ENCODE data around the gene PPP3R1.
"Not testable (repeated sequence)": the region's sequence is repeated elsewhere in the genome, so short reads cannot be mapped to it uniquely, and the experiment has no call there.

PPP3R1 gene

GRCh38 chr2:68193787-68194372 lies 58.5 kb downstream of the PPP3R1 start:
- H3K4me1 Mint-ChIP-seq (ENCODE audit: low read depth) = peaks cover 75% of the 10 kb centered on the region
- H3K36me3 Mint-ChIP-seq (ENCODE audit: low read depth) = peaks cover 4% of the 10 kb centered on the region
- peak overlapping the region; percentile 71 for H3K27ac Mint-ChIP-seq
- no peak overlapping the region for H3K4me3 Mint-ChIP-seq
- H3K27me3 Mint-ChIP-seq = no peaks in the 10 kb centered on the region
- H3K9me3 Mint-ChIP-seq = no peaks in the 10 kb centered on the region

GRCh38 chr2:68193144-68193543 lies 59.2 kb downstream of the PPP3R1 start:
- Mint-ChIP-seq H3K27ac (peak overlapping the region; percentile 85), H3K27me3 (no peaks in the 10 kb centered on the region), H3K4me1 (ENCODE audit: low read depth) (peaks cover 82% of the 10 kb centered on the region)

GRCh38 chr2:68190991-68191731 lies 61.2 kb downstream of the PPP3R1 start:
- H3K4me1 Mint-ChIP-seq (ENCODE audit: low read depth) = peaks cover 80% of the 10 kb centered on the region
- peaks cover 14% of the 10 kb centered on the region for H3K36me3 Mint-ChIP-seq (ENCODE audit: low read depth)
- H3K27me3 Mint-ChIP-seq = no peaks in the 10 kb centered on the region
- no peak overlapping the region for H3K4me3 Mint-ChIP-seq
- H3K27ac Mint-ChIP-seq = peak overlapping the region; percentile 71
- H3K9me3 Mint-ChIP-seq = no peaks in the 10 kb centered on the region

More at GRCh38 chr2:68193144-68193543, 59.2 kb downstream of the PPP3R1 start:
- H3K36me3 Mint-ChIP-seq (ENCODE audit: low read depth) = peaks cover 4% of the 10 kb centered on the region
- H3K4me3 Mint-ChIP-seq = no peak overlapping the region
- no peaks in the 10 kb centered on the region for H3K9me3 Mint-ChIP-seq

- no peaks in the 10 kb centered on the region for H3K27me3 Mint-ChIP-seq
- peaks cover 73% of the 10 kb centered on the region for H3K4me1 Mint-ChIP-seq (ENCODE audit: low read depth)
- H3K27ac Mint-ChIP-seq = peak overlapping the region; percentile 71
- no peak overlapping the region for H3K4me3 Mint-ChIP-seq
- H3K9me3 Mint-ChIP-seq = no peaks in the 10 kb centered on the region
- peaks cover 23% of the 10 kb centered on the region for H3K36me3 Mint-ChIP-seq (ENCODE audit: low read depth)
These were observed 62.1 kb downstream of the PPP3R1 start for GRCh38 chr2:68189991-68190784.

GRCh38 chr2:68188831-68189230 lies 63.5 kb downstream of the PPP3R1 start:
- Mint-ChIP-seq H3K4me3 (peak overlapping the region; percentile 23), H3K27me3 (no peaks in the 10 kb centered on the region), H3K4me1 (ENCODE audit: low read depth) (peaks cover 60% of the 10 kb centered on the region), H3K36me3 (ENCODE audit: low read depth) (peaks cover 28% of the 10 kb centered on the region), H3K27ac (no peak overlapping the region), H3K9me3 (no peaks in the 10 kb centered on the region)

GRCh38 chr2:68187329-68187728 lies 65.0 kb downstream of the PPP3R1 start:
- no peak overlapping the region for H3K4me3 Mint-ChIP-seq
- no peak overlapping the region for H3K27ac Mint-ChIP-seq
- H3K4me1 Mint-ChIP-seq (ENCODE audit: low read depth) = peaks cover 46% of the 10 kb centered on the region
- no peaks in the 10 kb centered on the region for H3K9me3 Mint-ChIP-seq
- peaks cover 41% of the 10 kb centered on the region for H3K36me3 Mint-ChIP-seq (ENCODE audit: low read depth)
- H3K27me3 Mint-ChIP-seq = no peaks in the 10 kb centered on the region

GRCh38 chr2:68185541-68186164 lies 66.7 kb downstream of the PPP3R1 start:
- Mint-ChIP-seq H3K27me3 (no peaks in the 10 kb centered on the region), H3K9me3 (no peaks in the 10 kb centered on the region), H3K36me3 (ENCODE audit: low read depth) (peaks cover 54% of the 10 kb centered on the region), H3K4me3 (no peak overlapping the region), H3K27ac (no peak overlapping the region), H3K4me1 (ENCODE audit: low read depth) (peaks cover 31% of the 10 kb centered on the region)

GRCh38 chr2:68182902-68183301 lies 69.4 kb downstream of the PPP3R1 start:
- H3K27me3 Mint-ChIP-seq = no peaks in the 10 kb centered on the region
- no peaks in the 10 kb centered on the region for H3K9me3 Mint-ChIP-seq
- no peak overlapping the region for H3K27ac Mint-ChIP-seq
- peaks cover 75% of the 10 kb centered on the region for H3K36me3 Mint-ChIP-seq (ENCODE audit: low read depth)
- H3K4me1 Mint-ChIP-seq (ENCODE audit: low read depth) = peaks cover 22% of the 10 kb centered on the region
- H3K4me3 Mint-ChIP-seq = no peak overlapping the region

- peaks cover 13% of the 10 kb centered on the region for H3K4me1 Mint-ChIP-seq (ENCODE audit: low read depth)
- H3K27me3 Mint-ChIP-seq = no peaks in the 10 kb centered on the region
- no peak overlapping the region for H3K4me3 Mint-ChIP-seq
- H3K27ac Mint-ChIP-seq = peak overlapping the region; percentile 49
- no peaks in the 10 kb centered on the region for H3K9me3 Mint-ChIP-seq
- H3K36me3 Mint-ChIP-seq (ENCODE audit: low read depth) = peaks cover 65% of the 10 kb centered on the region
These were observed 73.2 kb downstream of the PPP3R1 start for GRCh38 chr2:68178954-68179627.

- H3K9me3 Mint-ChIP-seq = no peaks in the 10 kb centered on the region
- H3K4me3 Mint-ChIP-seq = no peak overlapping the region
- peak overlapping the region; percentile 56 for H3K27ac Mint-ChIP-seq
- H3K27me3 Mint-ChIP-seq = no peaks in the 10 kb centered on the region
- H3K4me1 Mint-ChIP-seq (ENCODE audit: low read depth) = peaks cover 17% of the 10 kb centered on the region
- peaks cover 59% of the 10 kb centered on the region for H3K36me3 Mint-ChIP-seq (ENCODE audit: low read depth)
These were observed 73.9 kb downstream of the PPP3R1 start for GRCh38 chr2:68178432-68178831.

- H3K9me3 Mint-ChIP-seq = no peaks in the 10 kb centered on the region
- H3K36me3 Mint-ChIP-seq (ENCODE audit: low read depth) = peaks cover 51% of the 10 kb centered on the region
- no peak overlapping the region for H3K4me3 Mint-ChIP-seq
- peak overlapping the region; percentile 40 for H3K27ac Mint-ChIP-seq
- H3K27me3 Mint-ChIP-seq = no peaks in the 10 kb centered on the region
- H3K4me1 Mint-ChIP-seq (ENCODE audit: low read depth) = peaks cover 22% of the 10 kb centered on the region
These were observed 74.8 kb downstream of the PPP3R1 start for GRCh38 chr2:68177541-68177940.

GRCh38 chr2:68176657-68177056 lies 75.7 kb downstream of the PPP3R1 start:
- H3K36me3 Mint-ChIP-seq (ENCODE audit: low read depth) = peaks cover 44% of the 10 kb centered on the region

GRCh38 chr2:68175210-68175609 lies 77.1 kb downstream of the PPP3R1 start:
- not testable (repeated sequence) for H3K4me3 Mint-ChIP-seq, H3K27me3 Mint-ChIP-seq, H3K27ac Mint-ChIP-seq, H3K9me3 Mint-ChIP-seq
- peaks cover 36% of the 10 kb centered on the region for H3K36me3 Mint-ChIP-seq (ENCODE audit: low read depth)
- peaks cover 22% of the 10 kb centered on the region for H3K4me1 Mint-ChIP-seq (ENCODE audit: low read depth)

More at GRCh38 chr2:68176657-68177056, 75.7 kb downstream of the PPP3R1 start:
- H3K27me3 Mint-ChIP-seq = no peaks in the 10 kb centered on the region
- H3K9me3 Mint-ChIP-seq = no peaks in the 10 kb centered on the region
- peaks cover 22% of the 10 kb centered on the region for H3K4me1 Mint-ChIP-seq (ENCODE audit: low read depth)
- H3K27ac Mint-ChIP-seq = no peak overlapping the region
- no peak overlapping the region for H3K4me3 Mint-ChIP-seq

GRCh38 chr2:68172990-68173700 lies 79.2 kb downstream of the PPP3R1 start:
- Mint-ChIP-seq H3K4me3 (no peak overlapping the region), H3K27me3 (no peaks in the 10 kb centered on the region), H3K9me3 (no peaks in the 10 kb centered on the region), H3K36me3 (ENCODE audit: low read depth) (peaks cover 27% of the 10 kb centered on the region), H3K4me1 (ENCODE audit: low read depth) (peaks cover 9% of the 10 kb centered on the region), H3K27ac (peak overlapping the region; percentile 7)
